Spleen (tissue), 11 donors: Measurements from ENCODE around the gene MSTN. TPM values are rescaled to one million over a fixed set of nuclear protein-coding genes. Genes with fewer than 3 reads are reported as not detected.

Experiments used
- DNase-seq: peaks from one replicate; pipeline ENCODE4 v3.0.0-alpha.2; 2020
- H3K27ac ChIP-seq, 8 donors: fragments of 200-600 bp; sonication (generic) in 7 of 8; 1 replicate in 4 of 8; 2 replicates in 4 of 8; pipeline versions ENCODE4 v1.5.0 to v1.8.0; 2016 to 2021; ENCODE audit warnings: inconsistent platforms in 4 of 8, mild to moderate bottlenecking in 4 of 8, moderate library complexity in 1 of 8
- H3K27me3 ChIP-seq, 7 donors: fragments of 200-600 bp; sonication (generic) in 6 of 7; replicated peaks in 1 of 7; 1 replicate in 4 of 7; 2 replicates in 3 of 7; pipeline versions ENCODE4 v1.5.0 to v1.8.0; 2016 to 2021; ENCODE audit warnings: inconsistent platforms in 3 of 7, mild to moderate bottlenecking in 1 of 7
- H3K36me3 ChIP-seq, 6 donors: fragments of 200-600 bp; sonication (generic) in 5 of 6; 1 replicate in 4 of 6; 2 replicates in 2 of 6; pipeline versions ENCODE4 v1.5.0 to v1.8.0; 2016 to 2021; ENCODE audit warnings: inconsistent platforms in 2 of 6
- H3K4me1 ChIP-seq, 6 donors: fragments of 200-600 bp; sonication (generic) in 5 of 6; 1 replicate in 3 of 6; 2 replicates in 3 of 6; pipeline versions ENCODE4 v1.5.0 to v1.8.0; 2016 to 2021; ENCODE audit warnings: inconsistent platforms in 3 of 6
- H3K4me3 ChIP-seq, 8 donors: fragments of 200-600 bp; sonication (generic) in 7 of 8; 1 replicate in 4 of 8; 2 replicates in 4 of 8; pipeline versions ENCODE4 v1.5.0 to v1.8.0; 2016 to 2021; ENCODE audit warnings: inconsistent platforms in 4 of 8, mild to moderate bottlenecking in 4 of 8, moderate library complexity in 2 of 8
- H3K9me3 ChIP-seq, 8 donors: fragments of 200-600 bp; sonication (generic) in 7 of 8; 1 replicate in 4 of 8; 2 replicates in 4 of 8; pipeline versions ENCODE4 v1.5.0 to v1.8.0; 2016 to 2021; ENCODE audit warnings: inconsistent platforms in 4 of 8
- CTCF ChIP-seq, 11 experiments: fragments of 200-600 bp in 7 of 11; fragments of 450-650 bp in 4 of 11; sonication (generic) in 4 of 11; IDR thresholded peaks in 8 of 11; conservative IDR thresholded peaks in 3 of 11; 1 replicate in 7 of 11; 2 replicates in 4 of 11; pipeline versions ENCODE4 v1.4.0 to v1.8.0; 2016 to 2021; ENCODE audit warnings: antibody characterized with exemption in 11 of 11, inconsistent platforms in 4 of 11, mild to moderate bottlenecking in 1 of 11
- POLR2A ChIP-seq, 3 donors: fragments of 450-650 bp; IDR thresholded peaks; one replicate each; pipeline ENCODE4 v1.5.1; 2017; ENCODE audit warnings: antibody characterized with exemption in 3 of 3, mild to moderate bottlenecking in 1 of 3
- POLR2AphosphoS5 ChIP-seq, 3 donors: sonication (generic); formaldehyde crosslinking; IDR thresholded peaks; one replicate each; pipeline ENCODE4 v1.5.1; 2017; ENCODE audit warnings: antibody characterized with exemption in 3 of 3
- WGBS, 5 donors: extraction: QIAGEN DNeasy Blood & Tissue Kit in 3 of 5; methylation state at CpG; one replicate each; pipeline versions ENCODE4 v1.1.5 to v1.1.7; 2013 to 2018; 5-methylcytosine and 5-hydroxymethylcytosine counted together
- intact Hi-C: fragments of 100-400 bp; cut with DNase I; formaldehyde crosslinking; loops from one replicate; pipeline ENCODE4 v1.15.0; 2023; ENCODE audit warnings: low total_unique reads
- polyA plus RNA-seq, 3 donors: library from polyadenylated mRNA; stranded (reverse); fragments of 200-250 nt; gene quantifications; one replicate each; pipeline ENCODE4 v1.2.1, GENCODE V29; 2013
- total RNA-seq, 7 donors: library from RNA; depleted of rRNA in 3 of 7; stranded (reverse); fragments of >200 nt in 3 of 7; fragmentation: NEBNext Ultra II Directional in 4 of 7; extraction: Animal tissue kit (Norgen Biotek cat#: 25700) in 4 of 7; gene quantifications; one replicate each; pipeline versions ENCODE4 v1.1.0 to v1.2.1, GENCODE V29; 2016 to 2021
- donor health status: healthy with polysubstance abuse.
- donor health status: DM: no; HTN: no; CAD: no; lungs with moderate emphysema.
- donor health status: DM: no; HTN: no; CAD: no.
- donor health status: Bipolar disorder and iron deficiency.
- donor health status: healthy.
- donor health status: DM: no; HTN: no; CAD: no.
- donor health status: DM: yes; HTN: yes; CAD: no.

Gene MSTN
- total and polyA plus RNA-seq, 10 donors, result 0.14 to 0.37 (median 0.26) TPM; not detected in 5

- intact Hi-C loops, result no loop called here
- no peak overlapping the region for H3K4me3 ChIP-seq
- no peak overlapping the region for H3K27ac ChIP-seq
- no peaks in the 10 kb centered on the region for H3K36me3 ChIP-seq
- peaks cover 0 to 14% (median 5%) of the 10 kb centered on the region in 8 donors for H3K9me3 ChIP-seq
- no peaks in the 10 kb centered on the region for H3K27me3 ChIP-seq
- DNase-seq, result no peak
- no peaks in the 10 kb centered on the region for H3K4me1 ChIP-seq
- 57 to 81% (median 73%) methylated on average over 3 of the region's 3 CpGs for WGBS, 5 donors
- no peak for TF ChIP-seq POLR2AphosphoS5 (IDR thresholded peaks at IDR 0.05)
- no peak for TF ChIP-seq CTCF (IDR thresholded peaks at IDR 0.05 in 8 of 11, conservative IDR thresholded peaks at IDR 0.05 in 3 of 11)
- TF ChIP-seq POLR2A (IDR thresholded peaks at IDR 0.05), result no peak
Observed at GRCh38 chr2:190099890-190100697, 37.6 kb upstream of the MSTN start.

GRCh38 chr2:190098851-190099250, 36.3 kb upstream of the MSTN start:
- no peak for TF ChIP-seq POLR2AphosphoS5 (IDR thresholded peaks at IDR 0.05)
- TF ChIP-seq POLR2A (IDR thresholded peaks at IDR 0.05), result no peak
- no peak for TF ChIP-seq CTCF (IDR thresholded peaks at IDR 0.05 in 8 of 11, conservative IDR thresholded peaks at IDR 0.05 in 3 of 11)
- H3K4me3 ChIP-seq, result no peak overlapping the region
- H3K4me1 ChIP-seq, result no peaks in the 10 kb centered on the region
- H3K27me3 ChIP-seq, result no peaks in the 10 kb centered on the region
- H3K27ac ChIP-seq, result no peak overlapping the region
- DNase-seq, result no peak
- no peaks in the 10 kb centered on the region for H3K36me3 ChIP-seq
- intact Hi-C loops, result no loop called here
- H3K9me3 ChIP-seq, result peaks cover 0 to 14% (median 5%) of the 10 kb centered on the region in 8 donors

GRCh38 chr2:190097115-190097514, 34.6 kb upstream of the MSTN start:
- Histone ChIP-seq H3K4me1 (no peaks in the 10 kb centered on the region), H3K36me3 (no peaks in the 10 kb centered on the region), H3K27me3 (no peaks in the 10 kb centered on the region), H3K27ac (no peak overlapping the region), H3K4me3 (no peak overlapping the region), H3K9me3 (peaks cover 0 to 12% (median 4%) of the 10 kb centered on the region in 8 donors)
- intact Hi-C loops, result no loop called here
- TF ChIP-seq CTCF (IDR thresholded peaks at IDR 0.05 in 8 of 11, conservative IDR thresholded peaks at IDR 0.05 in 3 of 11), result no peak
- TF ChIP-seq POLR2AphosphoS5 (IDR thresholded peaks at IDR 0.05), result no peak
- no peak for TF ChIP-seq POLR2A (IDR thresholded peaks at IDR 0.05)
- WGBS, 5 donors, result 92 to 96% (median 94%) methylated on average over 1 of the region's 1 CpG
- DNase-seq, result no peak

GRCh38 chr2:190094316-190094871, 31.9 kb upstream of the MSTN start:
- Histone ChIP-seq H3K4me3 (no peak overlapping the region), H3K9me3 (peaks cover 0 to 3% (median 0%) of the 10 kb centered on the region in 8 donors), H3K4me1 (no peaks in the 10 kb centered on the region), H3K27me3 (no peaks in the 10 kb centered on the region), H3K36me3 (no peaks in the 10 kb centered on the region), H3K27ac (no peak overlapping the region)
- no peak for DNase-seq
- 38 to 44% (median 41%) methylated on average over 3 of the region's 3 CpGs for WGBS, 5 donors
- TF ChIP-seq POLR2A (IDR thresholded peaks at IDR 0.05) (no peak), CTCF (IDR thresholded peaks at IDR 0.05 in 8 of 11, conservative IDR thresholded peaks at IDR 0.05 in 3 of 11) (no peak), POLR2AphosphoS5 (IDR thresholded peaks at IDR 0.05) (no peak)
- intact Hi-C loops, result no loop called here
